Psoas muscle (tissue), 8 donors: ENCODE measurements around the gene RPN1. TPM values are rescaled to one million over a fixed set of nuclear protein-coding genes. Genes with fewer than 3 reads are reported as not detected.
A peak's percentile ranks its signal among the peaks of the same experiment; 100 is the strongest.

Experiments used
- ATAC-seq, 4 donors: fragments of 200-7000 bp; cut with Tn5 transposase; one replicate each; pipeline ENCODE4 v1.9.1; 2020; ENCODE audit warnings: moderate library complexity in 3 of 4, mild to moderate bottlenecking in 2 of 4
- DNase-seq, 2 donors: peaks; one replicate each; pipeline ENCODE4 v3.0.0-alpha.2; 2020
- H3K27ac ChIP-seq: fragments of 200-600 bp; one replicate; pipeline ENCODE4 v1.8.0; 2022
- H3K27me3 ChIP-seq, 3 donors: fragments of 200-600 bp in 1 of 3; one replicate each; pipeline versions ENCODE4 v1.6.1 to v1.8.0; 2013 to 2022; ENCODE audit warnings: low read length in 2 of 3, mild to moderate bottlenecking in 2 of 3, moderate library complexity in 1 of 3; ENCODE audit not compliant: insufficient read depth in 3 of 3
- H3K36me3 ChIP-seq, 2 donors: fragments of 200-600 bp in 1 of 2; one replicate each; pipeline versions ENCODE4 v1.6.1 to v1.8.0; 2013 to 2022; ENCODE audit warnings: low read depth in 1 of 2, mild to moderate bottlenecking in 1 of 2, moderate library complexity in 1 of 2; ENCODE audit not compliant: insufficient read depth in 1 of 2
- H3K4me1 ChIP-seq: fragments of 200-600 bp; one replicate; pipeline ENCODE4 v1.8.0; 2022
- H3K4me3 ChIP-seq: fragments of 200-600 bp; one replicate; pipeline ENCODE4 v1.8.0; 2022; ENCODE audit warnings: mild to moderate bottlenecking
- H3K9me3 ChIP-seq: fragments of 200-600 bp; one replicate; pipeline ENCODE4 v1.8.0; 2022
- WGBS, 3 donors: extraction: QIAGEN DNeasy Blood & Tissue Kit; methylation state at CpG; one replicate each; pipeline versions ENCODE4 v1.1.6 to v1.1.7; 2013; 5-methylcytosine and 5-hydroxymethylcytosine counted together
- intact Hi-C, 2 donors: fragments of 100-400 bp; cut with DNase I; formaldehyde crosslinking; loops; one replicate each; pipeline versions ENCODE4 v1.11.0 to v1.14.2; 2022
- polyA plus RNA-seq, 3 donors: library from polyadenylated mRNA; stranded (reverse); fragments of 200-250 nt; gene quantifications; one replicate each; pipeline ENCODE4 v1.2.3, GENCODE V29; 2013
- total RNA-seq, 4 donors: library from RNA; stranded (reverse); fragmentation: NEBNext Ultra II Directional in 2 of 4; extraction: Animal tissue kit (Norgen Biotek cat#: 25700) in 2 of 4; gene quantifications; one replicate each; pipeline versions ENCODE4 v1.2.1 to v1.2.4, GENCODE V29; 2021 to 2023
- TF ChIP-seq, protein P1 (sequence below): fragments of 200-600 bp; IDR thresholded peaks from one replicate; pipeline ENCODE4 v1.8.0; 2022; ENCODE audit warnings: antibody characterized with exemption
- donor health status: healthy with polysubstance abuse.
- donor health status: DM: no; HTN: no; CAD: no; lungs with moderate emphysema.
- donor health status: Bipolar disorder and iron deficiency.
- donor health status: healthy.
- donor health status: DM: yes; HTN: yes; CAD: no.
- donor health status: DM: no; HTN: no; CAD: no.
- donor health status: DM: no; HTN: no; CAD: no.
- donor health status: DM: yes; HTN: yes; CAD: no.

The RPN1 gene
- total and polyA plus RNA-seq, 7 donors: 55.5 to 197 (median 110) TPM

DNA sequence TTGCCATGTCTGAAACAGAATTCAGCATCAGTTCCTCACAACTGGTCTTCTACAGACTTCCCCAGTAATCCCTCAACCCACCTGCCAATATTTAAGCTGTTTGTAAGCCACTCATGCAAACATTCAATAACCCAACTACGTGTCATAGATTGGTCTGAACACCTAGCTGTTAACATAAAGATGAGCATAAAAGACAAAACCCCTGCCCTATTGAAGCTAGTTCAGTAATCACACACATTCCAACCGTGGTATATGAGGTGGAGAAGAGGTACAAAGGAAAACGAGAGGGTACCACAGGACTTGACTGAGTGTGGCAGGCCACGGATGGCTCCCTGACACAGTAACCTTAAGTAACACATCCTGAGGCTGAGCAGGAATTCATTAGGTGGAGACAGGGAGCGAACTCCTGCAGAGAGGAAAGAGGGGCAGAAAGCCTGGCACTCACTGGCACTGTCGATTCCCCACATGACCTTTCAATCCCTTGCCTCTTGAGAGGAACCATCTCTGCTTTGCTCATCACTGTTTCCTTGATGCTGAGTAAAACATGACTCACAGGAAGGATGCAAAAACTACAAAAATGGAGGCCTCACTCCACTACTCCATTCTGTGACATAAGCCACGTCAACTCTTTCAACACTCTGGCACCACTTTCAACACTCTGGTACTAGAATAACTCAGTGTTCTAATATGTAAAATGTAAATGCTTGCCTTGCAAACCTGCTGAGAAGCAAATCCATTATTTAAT lies 31.3 kb downstream of the RPN1 start:
- TF ChIP-seq, protein P1, sequence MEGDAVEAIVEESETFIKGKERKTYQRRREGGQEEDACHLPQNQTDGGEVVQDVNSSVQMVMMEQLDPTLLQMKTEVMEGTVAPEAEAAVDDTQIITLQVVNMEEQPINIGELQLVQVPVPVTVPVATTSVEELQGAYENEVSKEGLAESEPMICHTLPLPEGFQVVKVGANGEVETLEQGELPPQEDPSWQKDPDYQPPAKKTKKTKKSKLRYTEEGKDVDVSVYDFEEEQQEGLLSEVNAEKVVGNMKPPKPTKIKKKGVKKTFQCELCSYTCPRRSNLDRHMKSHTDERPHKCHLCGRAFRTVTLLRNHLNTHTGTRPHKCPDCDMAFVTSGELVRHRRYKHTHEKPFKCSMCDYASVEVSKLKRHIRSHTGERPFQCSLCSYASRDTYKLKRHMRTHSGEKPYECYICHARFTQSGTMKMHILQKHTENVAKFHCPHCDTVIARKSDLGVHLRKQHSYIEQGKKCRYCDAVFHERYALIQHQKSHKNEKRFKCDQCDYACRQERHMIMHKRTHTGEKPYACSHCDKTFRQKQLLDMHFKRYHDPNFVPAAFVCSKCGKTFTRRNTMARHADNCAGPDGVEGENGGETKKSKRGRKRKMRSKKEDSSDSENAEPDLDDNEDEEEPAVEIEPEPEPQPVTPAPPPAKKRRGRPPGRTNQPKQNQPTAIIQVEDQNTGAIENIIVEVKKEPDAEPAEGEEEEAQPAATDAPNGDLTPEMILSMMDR: no peak
- peak overlapping the region; percentile 99 for H3K4me3 ChIP-seq
- H3K27ac ChIP-seq: no peak overlapping the region
- intact Hi-C loops: no loop called here
- H3K36me3 ChIP-seq: peaks cover 0 to 49% of the 10 kb centered on the region in 2 donors
- H3K4me1 ChIP-seq: peaks cover 22% of the 10 kb centered on the region
- ATAC-seq (peak in 1 of 4 donors; percentile 12), DNase-seq (no peak)
- H3K27me3 ChIP-seq: no peaks in the 10 kb centered on the region
- WGBS, 3 donors: 63 to 76% (median 67%) methylated on average over 7 of the region's 7 CpGs
- no peaks in the 10 kb centered on the region for H3K9me3 ChIP-seq

DNA sequence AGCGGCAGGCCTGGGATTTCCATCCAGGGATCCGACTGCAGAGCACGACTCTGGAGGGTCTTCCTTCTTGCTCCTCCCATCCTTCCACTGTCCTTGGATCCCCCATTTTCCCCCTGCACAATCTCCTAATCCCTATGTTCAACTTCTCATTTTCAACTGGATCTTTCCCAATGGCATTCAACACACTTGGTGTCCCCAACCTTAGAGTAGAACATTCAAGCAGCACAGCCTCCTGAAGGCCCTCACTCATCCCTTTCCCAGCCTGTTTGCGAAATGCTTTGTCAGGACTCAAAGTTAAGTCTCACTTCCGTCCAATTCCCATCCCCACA lies 32.3 kb downstream of the RPN1 start:
- H3K4me1 ChIP-seq: peaks cover 19% of the 10 kb centered on the region
- H3K27me3 ChIP-seq: no peaks in the 10 kb centered on the region
- peak overlapping the region; percentile 99 for H3K4me3 ChIP-seq
- no peak for DNase-seq
- peaks cover 0 to 41% of the 10 kb centered on the region in 2 donors for H3K36me3 ChIP-seq
- H3K27ac ChIP-seq: peak overlapping the region; percentile 78
- TF ChIP-seq, protein P1: no peak
- no peaks in the 10 kb centered on the region for H3K9me3 ChIP-seq
- ATAC-seq: no peak
- WGBS, 3 donors: 20 to 29% (median 21%) methylated on average over 5 of the region's 5 CpGs
- intact Hi-C loops: no loop called here

DNA sequence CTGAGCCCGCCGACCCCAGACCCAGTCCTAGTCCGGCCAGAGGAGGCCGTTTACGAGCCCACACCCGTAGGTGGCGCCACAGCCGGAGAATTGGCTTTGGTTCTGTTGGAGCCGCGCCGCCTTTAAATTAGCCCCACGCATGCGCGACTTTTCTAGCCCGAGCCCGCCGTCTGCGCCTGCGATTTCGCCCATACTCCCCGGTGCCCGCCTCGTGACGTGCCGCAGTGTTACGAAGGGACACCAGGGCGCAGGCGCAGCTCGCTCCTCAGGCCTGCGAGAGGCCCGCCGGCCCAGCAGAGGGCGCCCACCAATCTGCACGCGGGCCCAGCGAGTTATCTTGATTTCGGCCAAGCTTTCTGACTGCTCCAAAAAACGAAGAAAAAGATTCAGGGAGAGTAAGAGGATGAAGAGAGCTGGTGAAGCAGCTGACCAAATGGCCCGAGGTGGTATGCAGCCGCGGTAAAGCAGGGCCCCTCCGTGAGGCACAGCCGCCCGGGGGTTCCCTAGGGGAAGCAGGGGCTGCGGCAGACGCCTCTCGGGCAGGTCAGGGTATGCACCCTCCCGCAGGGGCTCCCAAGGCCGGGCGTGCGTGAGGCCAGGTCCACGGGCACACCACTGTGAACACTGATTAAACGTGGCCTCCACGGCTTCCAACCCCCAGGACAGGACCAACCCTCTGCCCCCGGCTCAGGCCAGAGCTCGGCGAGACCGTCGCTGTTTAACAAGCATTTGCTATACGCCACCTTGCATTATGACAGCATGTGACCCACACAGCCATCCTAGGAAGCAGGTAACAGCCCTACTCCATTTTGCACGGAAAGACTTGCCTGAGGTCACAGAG lies 32.8 kb downstream of the RPN1 start:
- intact Hi-C loops: loop anchor here in 1 of 2 donors (1.0 to 2.0 kb wide), 2 partner anchors 181 to 229 kb away; no protein-coding TSS in a partner anchor
- H3K4me3 ChIP-seq: peak overlapping the region; percentile 99
- H3K27ac ChIP-seq: peak overlapping the region; percentile 78
- TF ChIP-seq, protein P1: peak; percentile 94
- ATAC-seq (peak; percentile 97 to 99 (median 98)), DNase-seq (peak; percentile 98 to 99)
- H3K9me3 ChIP-seq: no peaks in the 10 kb centered on the region
- peaks cover 16% of the 10 kb centered on the region for H3K4me1 ChIP-seq
- WGBS, 3 donors: 0% methylated on average over 57 to 61 of the region's 61 CpGs
- H3K27me3 ChIP-seq: no peaks in the 10 kb centered on the region
- peaks cover 0 to 35% of the 10 kb centered on the region in 2 donors for H3K36me3 ChIP-seq

DNA sequence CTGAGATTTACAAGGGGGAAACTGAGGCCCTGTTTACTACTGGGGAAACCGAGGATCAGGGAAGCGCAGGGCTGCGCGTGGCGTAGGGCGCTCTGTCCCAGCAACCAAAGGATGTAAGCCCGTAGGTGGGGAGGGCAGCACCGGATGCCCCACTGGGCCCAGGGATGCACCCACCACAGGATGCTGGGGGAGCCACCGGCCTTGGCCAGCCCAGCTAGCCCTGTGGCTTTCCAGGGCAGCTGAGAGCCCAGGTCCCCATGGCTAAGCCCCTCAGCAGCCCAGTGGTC lies 33.4 kb downstream of the RPN1 start:
- ATAC-seq: no peak
- TF ChIP-seq, protein P1: no peak
- DNase-seq: no peak
- H3K36me3 ChIP-seq: peaks cover 0 to 31% of the 10 kb centered on the region in 2 donors
- H3K27me3 ChIP-seq: no peaks in the 10 kb centered on the region
- intact Hi-C loops: loop anchor here in 1 of 2 donors (1.0 to 2.0 kb wide), 2 partner anchors 181 to 230 kb away; no protein-coding TSS in a partner anchor
- peaks cover 16% of the 10 kb centered on the region for H3K4me1 ChIP-seq
- H3K4me3 ChIP-seq: peak overlapping the region; percentile 99
- peak overlapping the region; percentile 78 for H3K27ac ChIP-seq
- H3K9me3 ChIP-seq: no peaks in the 10 kb centered on the region
- WGBS, 3 donors: 60 to 62% (median 60%) methylated on average over 9 of the region's 9 CpGs
